NCI-H446 (cell line): Measurements from ENCODE around the gene ENOX1.

Source experiments
- DNase-seq, 2 experiments: peaks; one replicate each; lab custom pipeline; 2025; lab: John Stamatoyannopoulos, UW

ENOX1 gene

GRCh38 chr13:43545317-43545874 lies 241.4 kb downstream of the ENOX1 start:
- DNase-seq, result no peak

- DNase-seq, result no peak
Measured at GRCh38 chr13:43544631-43545030, 242.1 kb downstream of the ENOX1 start.

- DNase-seq, result no peak
Measured at GRCh38 chr13:43544011-43544410, 242.8 kb downstream of the ENOX1 start.

- DNase-seq, result no peak
Measured at GRCh38 chr13:43543331-43543730, 243.4 kb downstream of the ENOX1 start.

- no peak for DNase-seq
Measured at GRCh38 chr13:43537124-43537523, 249.6 kb downstream of the ENOX1 start.

- no peak for DNase-seq
Measured at GRCh38 chr13:43529796-43530195, 257.0 kb downstream of the ENOX1 start.

GRCh38 chr13:43528992-43529391 lies 257.8 kb downstream of the ENOX1 start:
- no peak for DNase-seq

- no peak for DNase-seq
Measured at GRCh38 chr13:43522788-43523187, 264.0 kb downstream of the ENOX1 start.

GRCh38 chr13:43520351-43520750 lies 266.4 kb downstream of the ENOX1 start:
- no peak for DNase-seq

GRCh38 chr13:43518833-43519232 lies 267.9 kb downstream of the ENOX1 start:
- DNase-seq, result no peak

- DNase-seq, result peak; percentile 30 to 89
Measured at GRCh38 chr13:43516401-43516833, 270.4 kb downstream of the ENOX1 start.

GRCh38 chr13:43515531-43515930 lies 271.2 kb downstream of the ENOX1 start:
- peak in 1 of 2 experiments; percentile 31 for DNase-seq

- DNase-seq, result no peak
Measured at GRCh38 chr13:43514311-43514710, 272.5 kb downstream of the ENOX1 start.

- no peak for DNase-seq
Measured at GRCh38 chr13:43512221-43512620, 274.6 kb downstream of the ENOX1 start.

GRCh38 chr13:43510956-43511901 lies 275.5 kb downstream of the ENOX1 start:
- no peak for DNase-seq

- no peak for DNase-seq
Measured at GRCh38 chr13:43495732-43496131, 291.0 kb downstream of the ENOX1 start.

- no peak for DNase-seq
Measured at GRCh38 chr13:43494206-43494605, 292.6 kb downstream of the ENOX1 start.

GRCh38 chr13:43493496-43494000 lies 293.2 kb downstream of the ENOX1 start:
- DNase-seq, result no peak

- no peak for DNase-seq
Measured at GRCh38 chr13:43492745-43493144, 294.0 kb downstream of the ENOX1 start.

GRCh38 chr13:43492311-43492710 lies 294.5 kb downstream of the ENOX1 start:
- no peak for DNase-seq

- no peak for DNase-seq
Measured at GRCh38 chr13:43489233-43489632, 297.5 kb downstream of the ENOX1 start.

- DNase-seq, result no peak
Measured at GRCh38 chr13:43487885-43488284, 298.9 kb downstream of the ENOX1 start.

GRCh38 chr13:43487461-43487860 lies 299.3 kb downstream of the ENOX1 start:
- DNase-seq, result no peak
